Liver (tissue), 9 donors: ENCODE data around the gene ZNF71. TPM values are rescaled to one million over a fixed set of nuclear protein-coding genes. Genes with fewer than 3 reads are reported as not detected.

Source experiments
- DNase-seq: peaks from one replicate; pipeline ENCODE4 v3.0.0-alpha.2; 2017; ENCODE audit warnings: low spot score
- H3K27ac ChIP-seq, 2 donors: one replicate each; pipeline ENCODE4 v1.7.0; 2013; ENCODE audit warnings: inconsistent platforms in 2 of 2, low read length in 2 of 2, control low read depth in 1 of 2, low read depth in 1 of 2, mild to moderate bottlenecking in 1 of 2
- H3K27me3 ChIP-seq, 4 donors: one replicate each; pipeline versions ENCODE4 v1.6.1 to v1.7.0; 2013; ENCODE audit warnings: low read length in 3 of 4, inconsistent platforms in 1 of 4, mild to moderate bottlenecking in 1 of 4, moderate library complexity in 1 of 4; ENCODE audit not compliant: control insufficient read depth in 4 of 4, insufficient read depth in 4 of 4
- H3K36me3 ChIP-seq, 4 donors: one replicate each; pipeline versions ENCODE4 v1.6.1 to v1.7.0; 2013; ENCODE audit warnings: low read length in 3 of 4, mild to moderate bottlenecking in 3 of 4, low read depth in 1 of 4, moderate library complexity in 1 of 4; ENCODE audit not compliant: control insufficient read depth in 4 of 4, insufficient read depth in 3 of 4
- H3K4me1 ChIP-seq, 4 donors: one replicate each; pipeline versions ENCODE4 v1.6.1 to v1.7.0; 2013; ENCODE audit warnings: low read length in 3 of 4, mild to moderate bottlenecking in 3 of 4, moderate library complexity in 1 of 4; ENCODE audit not compliant: control insufficient read depth in 4 of 4, insufficient read depth in 4 of 4
- H3K4me3 ChIP-seq, 3 donors: one replicate each; pipeline versions ENCODE4 v1.6.1 to v1.7.0; 2013; ENCODE audit warnings: low read length in 3 of 3, control low read depth in 1 of 3, low read depth in 1 of 3, mild to moderate bottlenecking in 1 of 3
- H3K9ac ChIP-seq, 2 donors: one replicate each; pipeline ENCODE4 v1.7.0; 2013; ENCODE audit warnings: low read length in 2 of 2, mild to moderate bottlenecking in 2 of 2, moderate library complexity in 2 of 2, control low read depth in 1 of 2, low read depth in 1 of 2
- H3K9me3 ChIP-seq, 4 donors: one replicate each; pipeline versions ENCODE4 v1.6.1 to v1.7.0; 2013; ENCODE audit warnings: low read length in 3 of 4; ENCODE audit not compliant: control insufficient read depth in 4 of 4
- ATF3 ChIP-seq: IDR thresholded peaks from 2 replicates; pipeline ENCODE4 v1.6.1; 2016; ENCODE audit warnings: antibody characterized with exemption
- EGR1 ChIP-seq, 2 donors: IDR thresholded peaks; 2 replicates each; pipeline ENCODE4 v1.6.1; 2016 to 2018; ENCODE audit warnings: antibody characterized with exemption in 2 of 2, low read depth in 2 of 2
- FOXA2 ChIP-seq: IDR thresholded peaks from 2 replicates; pipeline ENCODE4 v1.6.1; 2016; ENCODE audit warnings: antibody characterized with exemption
- REST ChIP-seq: IDR thresholded peaks from 2 replicates; pipeline ENCODE4 v1.6.1; 2016; ENCODE audit warnings: antibody characterized with exemption, mild to moderate bottlenecking
- WGBS: extraction: QIAGEN DNeasy Blood & Tissue Kit; methylation state at CpG from one replicate; pipeline ENCODE4 v1.1.7; 2013; 5-methylcytosine and 5-hydroxymethylcytosine counted together
- polyA plus RNA-seq, 2 donors: library from polyadenylated mRNA; stranded (reverse) in 1 of 2; unstranded in 1 of 2; fragments of 200-250 nt in 1 of 2; fragments of >200 nt in 1 of 2; fragmentation: Nextera tagmentation in 1 of 2; extraction: Ambion mirVana in 1 of 2; gene quantifications; one replicate each; pipeline versions ENCODE4 v1.2.1 to v1.2.3, GENCODE V29; 2013 to 2015
- total RNA-seq, 2 donors: library from RNA; depleted of rRNA; stranded (reverse); fragments of >200 nt; gene quantifications; one replicate each; pipeline ENCODE4 v1.2.3, GENCODE V29; 2014
- donor health status: healthy.
- donor health status: healthy.
- donor health status: healthy.
- donor health status: healthy.
- donor health status: healthy.

ZNF71 gene
- total and polyA plus RNA-seq, 4 donors, result 0.46 to 3.4 (median 1.8) TPM

GRCh38 chr19:56637976-56638555 lies 43.0 kb downstream of the ZNF71 start:
- Histone ChIP-seq H3K27me3 (peaks cover 0 to 6% (median 0%) of the 10 kb centered on the region in 4 donors), H3K4me3 (no peak overlapping the region), H3K9ac (no peak overlapping the region), H3K9me3 (peaks cover 20 to 30% (median 25%) of the 10 kb centered on the region in 4 donors), H3K27ac (no peak overlapping the region), H3K4me1 (no peaks in the 10 kb centered on the region), H3K36me3 (no peaks in the 10 kb centered on the region)
- 13% methylated on average over 21 of the region's 21 CpGs for WGBS
- TF ChIP-seq FOXA2, result no peak
- TF ChIP-seq REST, result peak; percentile 99
- peak; percentile 77 for DNase-seq

GRCh38 chr19:56639217-56639616 lies 44.1 kb downstream of the ZNF71 start:
- peak overlapping the region in 1 of 3 donors; percentile 5 for H3K4me3 ChIP-seq
- 40% methylated on average over 7 of the region's 7 CpGs for WGBS
- H3K36me3 ChIP-seq, result no peaks in the 10 kb centered on the region
- no peaks in the 10 kb centered on the region for H3K4me1 ChIP-seq
- TF ChIP-seq EGR1 (IDR thresholded peaks at IDR 0.05; ENCODE audit: low read depth in 2 of 2) (no peak), REST (peak; percentile 98)
- H3K27me3 ChIP-seq, result peaks cover 0 to 9% (median under 1%) of the 10 kb centered on the region in 4 donors
- DNase-seq, result no peak
- no peak overlapping the region for H3K27ac ChIP-seq
- H3K9me3 ChIP-seq, result peaks cover 14 to 37% (median 26%) of the 10 kb centered on the region in 4 donors
- H3K9ac ChIP-seq, result no peak overlapping the region

GRCh38 chr19:56642711-56643459 lies 47.8 kb downstream of the ZNF71 start, which contains the start of gene SMIM17:
Gene SMIM17 (plus strand): TSS chr19:56643159. CDS start chr19:56645668, 2,509 bp downstream.
- TF ChIP-seq ATF3, result no peak
- Histone ChIP-seq H3K27me3 (peaks cover 0 to 9% (median under 1%) of the 10 kb centered on the region in 4 donors), H3K36me3 (no peaks in the 10 kb centered on the region), H3K9ac (no peak within 1 kb of the TSS), H3K9me3 (peaks cover 23 to 42% (median 29%) of the 10 kb centered on the region in 4 donors), H3K4me3 (no peak within 1 kb of the TSS), H3K27ac (no peak within 1 kb of the TSS), H3K4me1 (no peaks in the 10 kb centered on the region)
- no peak for DNase-seq
- 14% methylated on average over 60 of the region's 60 CpGs for WGBS
